GM12892 (cell line): ENCODE measurements around the gene CAMTA1.

Experiments used
- POLR2A ChIP-seq: IDR thresholded peaks from 2 replicates; pipeline ENCODE4 v1.6.1; 2011; ENCODE audit warnings: low read depth, low read length, control low read depth
- POLR2AphosphoS5 ChIP-seq: IDR thresholded peaks from 2 replicates; pipeline ENCODE4 v1.6.1; 2011; ENCODE audit warnings: low read depth, low read length, control low read depth
- TAF1 ChIP-seq: IDR thresholded peaks from 2 replicates; pipeline ENCODE4 v1.6.1; 2011; ENCODE audit warnings: low read depth, mild to moderate bottlenecking, control low read depth, low read length, borderline replicate concordance

- no peak for TF ChIP-seq POLR2AphosphoS5
- no peak for TF ChIP-seq TAF1
- TF ChIP-seq POLR2A: no peak
These were observed 720.7 kb downstream of the CAMTA1 start for GRCh38 chr1:7505771-7506453.
